Measurements from ENCODE around the gene TEC.

GRCh38 chr4:48163746-48164145, 105.9 kb downstream of the TEC start:
- TF ChIP-seq CTCF (optimal IDR thresholded peaks at IDR 0.05 in 1 of 3, IDR thresholded peaks at IDR 0.05 in 1 of 3, conservative IDR thresholded peaks at IDR 0.05 in 1 of 3; ENCODE audit: extremely low read depth in 1 of 3, insufficient read depth in 2 of 3, low read length in 3 of 3) (no peak), EZH2 (IDR thresholded peaks at IDR 0.05; ENCODE audit: low read length) (no peak)

All from keratinocyte (primary cell).